ENCODE results near the gene RARB.

The RARB gene

GRCh38 chr3:25587094-25587493 lies 159.0 kb downstream of the RARB start:
- no peaks in the 10 kb centered on the region for H3K4me1 ChIP-seq (ENCODE audit: insufficient read depth, insufficient read length)
- H3K9ac ChIP-seq (ENCODE audit: insufficient read length, low read depth) = no peak overlapping the region
- H3K9me3 ChIP-seq (ENCODE audit: insufficient read depth, low read length) = peaks cover 14% of the 10 kb centered on the region; the same call in 1 of the 2 replicates
- no peak for DNase-seq (ENCODE audit: low read depth, low spot score)
- no peaks in the 10 kb centered on the region for H3K27me3 ChIP-seq (ENCODE audit: insufficient read depth, insufficient read length)
- TF ChIP-seq ZNF274 (IDR thresholded peaks at IDR 0.05; ENCODE audit: low read depth, low read length) (no peak), SUZ12 (IDR thresholded peaks at IDR 0.05; ENCODE audit: extremely low read depth, insufficient read depth, insufficient read length) (no peak), YY1 (IDR thresholded peaks at IDR 0.05; ENCODE audit: insufficient read depth, insufficient read length) (no peak)
- no peaks in the 10 kb centered on the region for H3K36me3 ChIP-seq (ENCODE audit: insufficient read depth, insufficient read length, low read length)
- no peak overlapping the region for H3K4me3 ChIP-seq (ENCODE audit: insufficient read length, low read depth)

DNA sequence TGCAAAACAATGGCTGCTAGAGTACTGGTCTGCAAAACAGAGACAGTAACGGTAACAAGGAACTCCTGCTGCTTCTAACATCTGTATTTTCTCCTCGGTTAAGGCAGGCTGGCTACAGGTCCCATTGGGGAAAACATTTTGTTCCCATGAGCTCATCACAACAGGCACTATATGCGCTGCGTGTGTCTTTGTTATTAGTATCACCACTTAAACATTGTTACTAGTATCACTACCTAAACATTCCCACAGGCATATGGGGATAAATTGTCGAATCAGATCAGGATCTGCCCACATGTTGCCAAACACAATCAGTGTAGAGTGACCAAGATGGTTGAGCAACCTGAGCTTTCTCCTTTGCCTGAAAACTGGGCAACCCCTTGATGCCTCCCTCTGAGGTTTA lies 159.5 kb downstream of the RARB start:
- Histone ChIP-seq H3K4me1 (ENCODE audit: insufficient read depth, insufficient read length) (no peaks in the 10 kb centered on the region), H3K9me3 (ENCODE audit: insufficient read depth, low read length) (peaks cover 10% of the 10 kb centered on the region; the same call in 1 of the 2 replicates), H3K4me3 (ENCODE audit: insufficient read length, low read depth) (no peak overlapping the region), H3K27me3 (ENCODE audit: insufficient read depth, insufficient read length) (no peaks in the 10 kb centered on the region), H3K9ac (ENCODE audit: insufficient read length, low read depth) (no peak overlapping the region), H3K36me3 (ENCODE audit: insufficient read depth, insufficient read length, low read length) (no peaks in the 10 kb centered on the region)
- DNase-seq (ENCODE audit: low read depth, low spot score) = no peak
- TF ChIP-seq YY1 (IDR thresholded peaks at IDR 0.05; ENCODE audit: insufficient read depth, insufficient read length) (no peak), SUZ12 (IDR thresholded peaks at IDR 0.05; ENCODE audit: extremely low read depth, insufficient read depth, insufficient read length) (no peak), ZNF274 (IDR thresholded peaks at IDR 0.05; ENCODE audit: low read depth, low read length) (no peak)

DNA sequence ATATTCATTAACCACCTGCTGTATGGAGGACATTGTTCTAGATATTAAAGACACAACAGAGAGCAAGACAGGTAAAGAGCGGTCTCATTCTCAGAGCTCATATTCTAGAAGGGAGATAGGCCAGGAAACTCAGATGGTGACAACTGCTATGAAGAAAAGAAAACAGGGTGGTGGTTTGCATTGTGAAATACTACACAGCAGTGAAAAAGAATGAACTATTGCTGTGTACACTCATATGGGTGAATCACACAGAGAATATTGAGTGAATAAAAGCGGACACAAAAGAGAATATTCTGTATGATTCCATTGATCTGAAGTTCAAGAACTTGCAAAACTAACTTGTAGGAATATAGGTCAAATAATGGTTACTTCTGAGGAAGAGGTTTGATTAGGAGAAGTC lies 159.9 kb downstream of the RARB start:
- H3K9me3 ChIP-seq (ENCODE audit: insufficient read depth, low read length) = peaks cover 6% of the 10 kb centered on the region; the same call in 1 of the 2 replicates
- no peak for TF ChIP-seq YY1 (IDR thresholded peaks at IDR 0.05; ENCODE audit: insufficient read depth, insufficient read length)
- no peak for DNase-seq (ENCODE audit: low read depth, low spot score)
- H3K9ac ChIP-seq (ENCODE audit: insufficient read length, low read depth) = no peak overlapping the region
- H3K4me3 ChIP-seq (ENCODE audit: insufficient read length, low read depth) = no peak overlapping the region
- no peaks in the 10 kb centered on the region for H3K36me3 ChIP-seq (ENCODE audit: insufficient read depth, insufficient read length, low read length)
- no peaks in the 10 kb centered on the region for H3K27me3 ChIP-seq (ENCODE audit: insufficient read depth, insufficient read length)
- no peaks in the 10 kb centered on the region for H3K4me1 ChIP-seq (ENCODE audit: insufficient read depth, insufficient read length)

DNA sequence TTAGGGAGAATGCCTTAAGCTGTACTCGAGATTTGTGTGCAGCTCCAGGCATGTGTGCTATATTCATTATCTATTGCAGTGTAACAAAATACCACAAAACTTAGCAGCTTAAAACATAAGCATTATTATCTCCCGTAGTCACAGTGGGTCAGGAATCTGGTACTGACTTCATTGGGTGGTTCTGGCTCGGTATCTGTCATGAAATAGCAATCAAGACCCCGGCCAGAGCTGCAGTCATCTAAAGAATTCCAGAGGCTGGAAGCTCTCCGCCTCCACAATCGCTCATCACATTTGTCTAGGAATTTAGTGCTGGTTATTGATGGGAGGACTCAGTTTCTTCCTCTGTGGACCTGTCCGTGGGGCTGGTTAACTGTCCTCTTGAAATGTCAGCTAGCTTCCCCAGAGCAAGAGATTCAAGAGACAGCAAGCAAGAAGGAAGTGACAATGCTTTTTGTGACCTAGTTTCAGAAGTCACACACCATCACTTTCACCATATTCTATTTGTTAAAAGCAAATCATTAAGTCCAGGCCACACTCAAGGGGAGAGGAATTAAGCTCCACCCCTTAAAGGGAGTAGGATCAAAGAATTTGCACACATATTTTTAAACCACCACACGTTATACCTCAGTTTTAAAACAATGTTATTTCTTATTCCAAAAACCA lies 160.5 kb downstream of the RARB start:
- no peak overlapping the region for H3K9ac ChIP-seq (ENCODE audit: insufficient read length, low read depth)
- no peaks in the 10 kb centered on the region for H3K4me1 ChIP-seq (ENCODE audit: insufficient read depth, insufficient read length)
- peaks cover 6% of the 10 kb centered on the region; the same call in 1 of the 2 replicates for H3K9me3 ChIP-seq (ENCODE audit: insufficient read depth, low read length)
- no peak for TF ChIP-seq YY1 (IDR thresholded peaks at IDR 0.05; ENCODE audit: insufficient read depth, insufficient read length)
- no peak for TF ChIP-seq SUZ12 (IDR thresholded peaks at IDR 0.05; ENCODE audit: extremely low read depth, insufficient read depth, insufficient read length)
- no peak for TF ChIP-seq ZNF274 (IDR thresholded peaks at IDR 0.05; ENCODE audit: low read depth, low read length)
- no peak for DNase-seq (ENCODE audit: low read depth, low spot score)
- H3K4me3 ChIP-seq (ENCODE audit: insufficient read length, low read depth) = no peak overlapping the region
- H3K27me3 ChIP-seq (ENCODE audit: insufficient read depth, insufficient read length) = no peaks in the 10 kb centered on the region
- no peaks in the 10 kb centered on the region for H3K36me3 ChIP-seq (ENCODE audit: insufficient read depth, insufficient read length, low read length)

GRCh38 chr3:25589104-25589782 lies 161.2 kb downstream of the RARB start:
- no peak for DNase-seq (ENCODE audit: low read depth, low spot score)
- H3K9ac ChIP-seq (ENCODE audit: insufficient read length, low read depth) = no peak overlapping the region
- peaks cover 6% of the 10 kb centered on the region; the same call in 1 of the 2 replicates for H3K9me3 ChIP-seq (ENCODE audit: insufficient read depth, low read length)
- no peak overlapping the region for H3K4me3 ChIP-seq (ENCODE audit: insufficient read length, low read depth)
- TF ChIP-seq SUZ12 (IDR thresholded peaks at IDR 0.05; ENCODE audit: extremely low read depth, insufficient read depth, insufficient read length) = no peak
- no peak for TF ChIP-seq YY1 (IDR thresholded peaks at IDR 0.05; ENCODE audit: insufficient read depth, insufficient read length)
- no peak for TF ChIP-seq ZNF274 (IDR thresholded peaks at IDR 0.05; ENCODE audit: low read depth, low read length)
- H3K4me1 ChIP-seq (ENCODE audit: insufficient read depth, insufficient read length) = no peaks in the 10 kb centered on the region
- no peaks in the 10 kb centered on the region for H3K36me3 ChIP-seq (ENCODE audit: insufficient read depth, insufficient read length, low read length)
- H3K27me3 ChIP-seq (ENCODE audit: insufficient read depth, insufficient read length) = no peaks in the 10 kb centered on the region

DNA sequence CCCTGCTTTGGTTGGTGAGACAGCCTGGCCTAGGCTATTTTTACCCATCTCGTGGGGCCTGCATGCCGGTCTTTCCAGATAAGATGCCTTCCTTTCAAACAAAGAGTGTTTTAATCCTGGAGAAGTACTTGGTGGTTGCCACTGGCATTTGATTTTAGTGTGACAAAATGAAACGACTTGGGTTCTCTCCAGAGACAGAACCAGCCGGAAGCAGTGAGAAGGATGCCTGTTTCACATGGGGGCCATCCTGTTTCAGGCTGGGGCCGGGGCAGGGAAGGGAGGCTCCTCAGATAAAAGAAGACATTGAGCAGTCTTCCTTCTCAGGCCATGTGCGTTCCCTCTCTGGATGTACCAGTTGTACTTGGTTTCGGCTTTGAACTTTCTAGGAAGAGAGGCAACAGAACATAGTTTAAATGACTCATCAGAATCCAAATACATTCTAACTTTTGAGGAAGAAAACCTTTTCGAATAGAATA lies 161.8 kb downstream of the RARB start:
- TF ChIP-seq ZNF274 (IDR thresholded peaks at IDR 0.05; ENCODE audit: low read depth, low read length) = no peak
- TF ChIP-seq YY1 (IDR thresholded peaks at IDR 0.05; ENCODE audit: insufficient read depth, insufficient read length) = no peak
- TF ChIP-seq SUZ12 (IDR thresholded peaks at IDR 0.05; ENCODE audit: extremely low read depth, insufficient read depth, insufficient read length) = no peak
- no peaks in the 10 kb centered on the region for H3K27me3 ChIP-seq (ENCODE audit: insufficient read depth, insufficient read length)
- DNase-seq (ENCODE audit: low read depth, low spot score) = no peak

GRCh38 chr3:25592510-25592968 lies 164.5 kb downstream of the RARB start:
- DNase-seq (ENCODE audit: low read depth, low spot score) = no peak
- Histone ChIP-seq H3K36me3 (ENCODE audit: insufficient read depth, insufficient read length, low read length) (peaks cover 12% of the 10 kb centered on the region), H3K4me1 (ENCODE audit: insufficient read depth, insufficient read length) (no peaks in the 10 kb centered on the region), H3K9me3 (ENCODE audit: insufficient read depth, low read length) (peaks cover 6% of the 10 kb centered on the region; the same call in 1 of the 2 replicates), H3K4me3 (ENCODE audit: insufficient read length, low read depth) (no peak overlapping the region), H3K27me3 (ENCODE audit: insufficient read depth, insufficient read length) (no peaks in the 10 kb centered on the region), H3K9ac (ENCODE audit: insufficient read length, low read depth) (no peak overlapping the region)
- TF ChIP-seq ZNF274 (IDR thresholded peaks at IDR 0.05; ENCODE audit: low read depth, low read length) (no peak), YY1 (IDR thresholded peaks at IDR 0.05; ENCODE audit: insufficient read depth, insufficient read length) (no peak), SUZ12 (IDR thresholded peaks at IDR 0.05; ENCODE audit: extremely low read depth, insufficient read depth, insufficient read length) (no peak)

More for the DNA sequence above, 161.8 kb downstream of the RARB start:
- no peaks in the 10 kb centered on the region for H3K36me3 ChIP-seq (ENCODE audit: insufficient read depth, insufficient read length, low read length)
- H3K9ac ChIP-seq (ENCODE audit: insufficient read length, low read depth) = no peak overlapping the region
- H3K4me3 ChIP-seq (ENCODE audit: insufficient read length, low read depth) = no peak overlapping the region
- H3K9me3 ChIP-seq (ENCODE audit: insufficient read depth, low read length) = peaks cover 6% of the 10 kb centered on the region; the same call in 1 of the 2 replicates
- H3K4me1 ChIP-seq (ENCODE audit: insufficient read depth, insufficient read length) = no peaks in the 10 kb centered on the region

Measured in NT2/D1 (cell line).